Gastrocnemius medialis (tissue), 4 donors: ENCODE measurements around the gene NTM.

Experiments used
- CTCF ChIP-seq, 5 experiments: fragments of 450-650 bp in 3 of 5; fragments of 200-600 bp in 2 of 5; sonication (generic) in 2 of 5; IDR thresholded peaks in 4 of 5; conservative IDR thresholded peaks in 1 of 5; 1 replicate in 4 of 5; 2 replicates in 1 of 5; pipeline ENCODE4 v1.5.1; 2016 to 2019; ENCODE audit warnings: antibody characterized with exemption in 5 of 5, mild to moderate bottlenecking in 3 of 5, moderate library complexity in 3 of 5
- POLR2A ChIP-seq, 2 donors: fragments of 450-650 bp; IDR thresholded peaks; one replicate each; pipeline ENCODE4 v1.6.1; 2017; ENCODE audit warnings: antibody characterized with exemption in 2 of 2, mild to moderate bottlenecking in 2 of 2, moderate library complexity in 2 of 2

- no peak for TF ChIP-seq CTCF (IDR thresholded peaks at IDR 0.05 in 4 of 5, conservative IDR thresholded peaks at IDR 0.05 in 1 of 5)
- no peak for TF ChIP-seq POLR2A (IDR thresholded peaks at IDR 0.05)
Observed at GRCh38 chr11:132088551-132088950, 718.1 kb downstream of the NTM start.
